HEK293 (cell line): Measurements from ENCODE around the gene WBP4.

Source experiments
- CTCF ChIA-PET: fragments of 350-600 bp; formaldehyde crosslinking; extraction: SDS; loops from one replicate; lab custom pipeline; 2021; ENCODE audit warnings: antibody characterized with exemption; lab: Yijun Ruan, JAX
- POLR2A ChIA-PET: fragments of 300-600 bp; formaldehyde crosslinking; extraction: SDS; loops from one replicate; lab custom pipeline; 2020; ENCODE audit warnings: antibody characterized with exemption, inconsistent platforms; lab: Yijun Ruan, JAX
- H3K27ac ChIP-seq: fragments of 200-500 bp; sonication (Bioruptor generic); 2 replicates; pipeline ENCODE4 v1.5.1; 2014; ENCODE audit warnings: low read depth, low read length, control low read depth, inconsistent platforms; ENCODE audit errors: extremely low read depth
- H3K36me3 ChIP-seq, 2 experiments: fragments of 200-500 bp in 1 of 2; sonication (Bioruptor generic) in 1 of 2; 1 replicate in 1 of 2; 2 replicates in 1 of 2; pipeline ENCODE4 v1.5.1; 2014 to 2017; ENCODE audit warnings: inconsistent platforms in 2 of 2, low read length in 2 of 2; ENCODE audit not compliant: control insufficient read depth in 2 of 2, insufficient read depth in 1 of 2
- H3K4me1 ChIP-seq: fragments of 200-500 bp; sonication (Bioruptor generic); 2 replicates; pipeline ENCODE4 v1.5.1; 2014; ENCODE audit warnings: mild to moderate bottlenecking, low read length, inconsistent platforms; ENCODE audit not compliant: control insufficient read depth, insufficient read depth
- H3K4me3 ChIP-seq: 2 replicates; pipeline ENCODE4 v1.5.1; 2011; ENCODE audit warnings: low read depth, mild to moderate bottlenecking, control low read depth, low read length, moderate library complexity
- H3K9me3 ChIP-seq: fragments of 200-500 bp; sonication (Bioruptor generic); 2 replicates; pipeline ENCODE4 v1.5.1; 2014; ENCODE audit warnings: low read depth, low read length, inconsistent platforms; ENCODE audit not compliant: control insufficient read depth, insufficient read depth
- ZBTB17 ChIP-seq: fragments of 450-650 bp; formaldehyde crosslinking; IDR thresholded peaks from 2 replicates; pipeline ENCODE4 v1.5.1; 2016; ENCODE audit warnings: missing biosample characterization, missing genetic modification characterization
- ZFP69B ChIP-seq: fragments of 450-650 bp; formaldehyde crosslinking; IDR thresholded peaks from 2 replicates; pipeline ENCODE4 v1.5.1; 2016; ENCODE audit warnings: missing biosample characterization, missing genetic modification characterization
- ZNF114 ChIP-seq: fragments of 450-650 bp; formaldehyde crosslinking; IDR thresholded peaks from 2 replicates; pipeline ENCODE4 v1.5.0; 2017; ENCODE audit warnings: missing biosample characterization, missing genetic modification characterization
- ZNF157 ChIP-seq: fragments of 450-650 bp; formaldehyde crosslinking; IDR thresholded peaks from 2 replicates; pipeline ENCODE4 v1.5.1; 2016; ENCODE audit warnings: missing biosample characterization, missing genetic modification characterization
- ZNF37A ChIP-seq: fragments of 450-650 bp; IDR thresholded peaks from 2 replicates; pipeline ENCODE4 v1.5.1; 2018; ENCODE audit warnings: missing biosample characterization, missing genetic modification characterization
- ZNF394 ChIP-seq: fragments of 450-650 bp; formaldehyde crosslinking; IDR thresholded peaks from 2 replicates; pipeline ENCODE4 v1.5.1; 2016; ENCODE audit warnings: missing biosample characterization, missing genetic modification characterization, mild to moderate bottlenecking, moderate library complexity, borderline replicate concordance
- ZNF561 ChIP-seq: fragments of 450-650 bp; IDR thresholded peaks from 2 replicates; pipeline ENCODE4 v1.5.1; 2018; ENCODE audit warnings: missing biosample characterization, missing genetic modification characterization, borderline replicate concordance
- ZNF600 ChIP-seq: fragments of 450-650 bp; formaldehyde crosslinking; IDR thresholded peaks from 2 replicates; pipeline ENCODE4 v1.5.1; 2016; ENCODE audit warnings: missing biosample characterization, missing genetic modification characterization
- ZNF610 ChIP-seq: fragments of 450-650 bp; formaldehyde crosslinking; IDR thresholded peaks from 2 replicates; pipeline ENCODE4 v1.5.1; 2016; ENCODE audit warnings: missing biosample characterization, missing genetic modification characterization, borderline replicate concordance
- ZNF654 ChIP-seq: fragments of 450-650 bp; formaldehyde crosslinking; IDR thresholded peaks from 2 replicates; pipeline ENCODE4 v1.5.1; 2016; ENCODE audit warnings: low read depth, missing biosample characterization, missing genetic modification characterization
- ZNF660 ChIP-seq: fragments of 450-650 bp; IDR thresholded peaks from 2 replicates; pipeline ENCODE4 v1.5.1; 2018; ENCODE audit warnings: missing biosample characterization, mild to moderate bottlenecking, missing genetic modification characterization
- ZSCAN30 ChIP-seq: fragments of 450-650 bp; IDR thresholded peaks from 2 replicates; pipeline ENCODE4 v1.5.1; 2018; ENCODE audit warnings: missing biosample characterization, mild to moderate bottlenecking, missing genetic modification characterization, moderate library complexity
- TF ChIP-seq, protein P1 (sequence below): fragments of 450-650 bp; formaldehyde crosslinking; IDR thresholded peaks from 2 replicates; pipeline ENCODE4; 2016; ENCODE audit warnings: missing biosample characterization, missing genetic modification characterization
- TF ChIP-seq, protein P2 (sequence below): fragments of 450-650 bp; formaldehyde crosslinking; IDR thresholded peaks from 2 replicates; pipeline ENCODE4 v1.5.1; 2016; ENCODE audit warnings: missing biosample characterization, missing genetic modification characterization
- TF ChIP-seq, protein P3 (sequence below): IDR thresholded peaks from 2 replicates; pipeline ENCODE4 v1.6.1; 2011; ENCODE audit warnings: mild to moderate bottlenecking, low read depth, low read length, borderline replicate concordance
- TF ChIP-seq, protein P4 (sequence below): fragments of 450-650 bp; IDR thresholded peaks from 2 replicates; pipeline ENCODE4 v1.5.1; 2018; ENCODE audit warnings: missing biosample characterization, mild to moderate bottlenecking, missing genetic modification characterization
- TF ChIP-seq, protein P5 (sequence below): fragments of 450-650 bp; formaldehyde crosslinking; IDR thresholded peaks from 2 replicates; pipeline ENCODE4 v1.5.1; 2017; ENCODE audit warnings: missing biosample characterization, missing genetic modification characterization
- TF ChIP-seq, protein P6 (sequence below): fragments of 450-650 bp; formaldehyde crosslinking; IDR thresholded peaks from 2 replicates; pipeline ENCODE4 v1.5.1; 2016; ENCODE audit warnings: missing biosample characterization, missing genetic modification characterization
- TF ChIP-seq, protein P7 (sequence below): fragments of 450-650 bp; formaldehyde crosslinking; IDR thresholded peaks from 2 replicates; pipeline ENCODE4 v1.5.1; 2016; ENCODE audit warnings: missing biosample characterization, missing genetic modification characterization

WBP4 gene

DNA sequence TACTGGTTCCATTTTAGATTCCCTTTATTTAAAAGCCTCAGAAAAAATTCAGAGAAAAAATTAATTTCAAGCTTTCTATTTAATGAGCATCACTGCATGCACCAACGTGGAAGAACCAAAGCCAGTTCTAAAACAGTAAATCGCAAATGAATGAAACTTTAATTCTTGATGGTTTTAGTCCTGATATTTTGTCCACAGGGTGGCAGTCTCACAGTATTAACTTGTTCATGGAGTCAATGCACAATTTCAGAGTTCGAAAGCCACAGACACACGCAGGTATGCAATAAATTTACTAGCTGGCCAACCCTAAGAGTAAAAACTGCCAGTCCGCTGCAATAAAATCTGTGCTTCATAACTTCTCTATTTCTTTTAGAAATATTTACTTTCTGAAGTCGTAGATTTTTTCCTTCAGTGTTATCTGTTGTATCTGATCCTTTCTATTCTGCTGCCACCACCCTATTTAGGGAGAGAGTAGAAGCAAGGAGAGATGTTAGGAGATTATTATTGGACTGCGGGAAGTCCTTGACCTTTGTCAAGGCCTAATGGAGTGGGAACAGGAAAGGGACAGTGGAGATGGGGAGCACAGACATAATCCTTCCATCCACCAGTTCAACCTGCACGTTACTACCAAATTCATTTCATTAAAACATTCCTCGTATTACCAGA, 7.0 kb upstream of the WBP4 start:
- POLR2A ChIA-PET: interaction anchor here (0.6 kb wide), 1 partner anchor 159 kb away, joined by 5 read pairs; no protein-coding TSS in a partner anchor
- H3K36me3 ChIP-seq: no peaks in the 10 kb centered on the region
- no peak overlapping the region for H3K4me3 ChIP-seq

DNA sequence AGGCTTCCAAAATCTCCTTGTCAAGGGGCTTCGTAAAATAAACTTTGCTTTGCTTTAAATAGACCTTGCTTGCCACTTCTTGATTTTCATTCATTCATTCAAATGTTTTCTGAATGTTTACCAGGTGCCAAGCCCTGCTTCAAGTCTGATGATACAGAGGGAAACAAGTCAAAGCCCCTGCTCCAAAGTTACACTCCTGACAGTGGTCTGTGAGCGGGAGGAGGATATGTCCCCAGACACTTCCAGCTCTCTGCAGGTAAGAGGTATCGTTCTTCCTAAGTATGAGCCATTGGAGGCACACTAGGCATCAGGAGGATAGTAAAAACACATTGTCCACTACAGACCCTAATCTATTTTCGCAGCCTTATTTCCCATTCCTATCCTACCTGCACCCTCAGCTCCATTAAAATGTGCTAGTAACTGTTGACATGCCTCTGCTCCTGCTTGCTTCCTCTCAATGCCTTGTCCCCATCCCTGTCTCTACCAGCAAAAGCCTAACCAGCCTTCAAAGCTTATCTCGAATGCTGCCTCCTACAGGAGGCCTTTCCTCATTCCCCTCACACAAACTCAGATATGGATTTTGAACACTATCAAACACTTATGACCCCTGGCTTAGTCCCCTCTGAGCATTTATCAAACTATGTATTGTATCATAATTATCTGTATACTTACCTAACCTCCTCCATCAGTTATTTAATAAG, 6.2 kb upstream of the WBP4 start:
- Histone ChIP-seq H3K36me3 (no peaks in the 10 kb centered on the region), H3K4me3 (no peak overlapping the region), H3K9me3 (no peaks in the 10 kb centered on the region), H3K4me1 (peaks cover 3% of the 10 kb centered on the region; the same call in 1 of the 2 replicates), H3K27ac (no peak overlapping the region)
- POLR2A ChIA-PET: interaction anchor here (0.6 kb wide), 1 partner anchor 160 kb away, joined by 5 read pairs; no protein-coding TSS in a partner anchor
- CTCF ChIA-PET: interaction anchor here (0.6 to 2.6 kb wide), 24 partner anchors 9 to 900 kb away, joined by 3 to 16 read pairs (median 4); partner anchors contain the start of gene ELF1
- peak; percentile 72 for TF ChIP-seq ZNF600 (tag by site-specific recombination)
- peak; percentile 31; the same call in 1 of the 2 replicates for TF ChIP-seq ZFP69B (tag by site-specific recombination)
- TF ChIP-seq, protein P1, sequence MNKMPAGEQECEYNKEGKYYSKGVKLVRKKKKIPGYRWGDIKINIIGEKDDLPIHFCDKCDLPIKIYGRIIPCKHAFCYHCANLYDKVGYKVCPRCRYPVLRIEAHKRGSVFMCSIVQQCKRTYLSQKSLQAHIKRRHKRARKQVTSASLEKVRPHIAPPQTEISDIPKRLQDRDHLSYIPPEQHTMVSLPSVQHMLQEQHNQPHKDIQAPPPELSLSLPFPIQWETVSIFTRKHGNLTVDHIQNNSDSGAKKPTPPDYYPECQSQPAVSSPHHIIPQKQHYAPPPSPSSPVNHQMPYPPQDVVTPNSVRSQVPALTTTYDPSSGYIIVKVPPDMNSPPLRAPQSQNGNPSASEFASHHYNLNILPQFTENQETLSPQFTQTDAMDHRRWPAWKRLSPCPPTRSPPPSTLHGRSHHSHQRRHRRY (tag by site-specific recombination): no peak
- TF ChIP-seq, protein P2, sequence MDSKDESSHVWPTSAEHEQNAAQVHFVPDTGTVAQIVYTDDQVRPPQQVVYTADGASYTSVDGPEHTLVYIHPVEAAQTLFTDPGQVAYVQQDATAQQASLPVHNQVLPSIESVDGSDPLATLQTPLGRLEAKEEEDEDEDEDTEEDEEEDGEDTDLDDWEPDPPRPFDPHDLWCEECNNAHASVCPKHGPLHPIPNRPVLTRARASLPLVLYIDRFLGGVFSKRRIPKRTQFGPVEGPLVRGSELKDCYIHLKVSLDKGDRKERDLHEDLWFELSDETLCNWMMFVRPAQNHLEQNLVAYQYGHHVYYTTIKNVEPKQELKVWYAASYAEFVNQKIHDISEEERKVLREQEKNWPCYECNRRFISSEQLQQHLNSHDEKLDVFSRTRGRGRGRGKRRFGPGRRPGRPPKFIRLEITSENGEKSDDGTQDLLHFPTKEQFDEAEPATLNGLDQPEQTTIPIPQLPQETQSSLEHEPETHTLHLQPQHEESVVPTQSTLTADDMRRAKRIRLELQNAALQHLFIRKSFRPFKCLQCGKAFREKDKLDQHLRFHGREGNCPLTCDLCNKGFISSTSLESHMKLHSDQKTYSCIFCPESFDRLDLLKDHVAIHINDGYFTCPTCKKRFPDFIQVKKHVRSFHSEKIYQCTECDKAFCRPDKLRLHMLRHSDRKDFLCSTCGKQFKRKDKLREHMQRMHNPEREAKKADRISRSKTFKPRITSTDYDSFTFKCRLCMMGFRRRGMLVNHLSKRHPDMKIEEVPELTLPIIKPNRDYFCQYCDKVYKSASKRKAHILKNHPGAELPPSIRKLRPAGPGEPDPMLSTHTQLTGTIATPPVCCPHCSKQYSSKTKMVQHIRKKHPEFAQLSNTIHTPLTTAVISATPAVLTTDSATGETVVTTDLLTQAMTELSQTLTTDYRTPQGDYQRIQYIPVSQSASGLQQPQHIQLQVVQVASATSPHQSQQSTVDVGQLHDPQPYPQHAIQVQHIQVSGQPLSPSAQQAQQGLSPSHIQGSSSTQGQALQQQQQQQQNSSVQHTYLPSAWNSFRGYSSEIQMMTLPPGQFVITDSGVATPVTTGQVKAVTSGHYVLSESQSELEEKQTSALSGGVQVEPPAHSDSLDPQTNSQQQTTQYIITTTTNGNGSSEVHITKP (tag by site-specific recombination): peak; percentile 36; the same call in 1 of the 2 replicates
- TF ChIP-seq ZBTB17 (tag by site-specific recombination): peak; percentile 68

More for the DNA sequence above, 7.0 kb upstream of the WBP4 start:
- H3K27ac ChIP-seq: no peak overlapping the region
- no peaks in the 10 kb centered on the region for H3K9me3 ChIP-seq
- CTCF ChIA-PET: interaction anchor here (0.6 to 2.6 kb wide), 26 partner anchors 10 to 1030 kb away, joined by 3 to 16 read pairs (median 4); no protein-coding TSS in a partner anchor
- peaks cover 3% of the 10 kb centered on the region; the same call in 1 of the 2 replicates for H3K4me1 ChIP-seq
- TF ChIP-seq ZNF660: peak; percentile 58; the same call in 1 of the 2 replicates
- TF ChIP-seq, protein P3, sequence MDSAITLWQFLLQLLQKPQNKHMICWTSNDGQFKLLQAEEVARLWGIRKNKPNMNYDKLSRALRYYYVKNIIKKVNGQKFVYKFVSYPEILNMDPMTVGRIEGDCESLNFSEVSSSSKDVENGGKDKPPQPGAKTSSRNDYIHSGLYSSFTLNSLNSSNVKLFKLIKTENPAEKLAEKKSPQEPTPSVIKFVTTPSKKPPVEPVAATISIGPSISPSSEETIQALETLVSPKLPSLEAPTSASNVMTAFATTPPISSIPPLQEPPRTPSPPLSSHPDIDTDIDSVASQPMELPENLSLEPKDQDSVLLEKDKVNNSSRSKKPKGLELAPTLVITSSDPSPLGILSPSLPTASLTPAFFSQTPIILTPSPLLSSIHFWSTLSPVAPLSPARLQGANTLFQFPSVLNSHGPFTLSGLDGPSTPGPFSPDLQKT: no peak
- TF ChIP-seq ZNF37A (tag by site-specific recombination): no peak
- TF ChIP-seq ZNF157 (tag by site-specific recombination): no peak
- TF ChIP-seq, protein P4, sequence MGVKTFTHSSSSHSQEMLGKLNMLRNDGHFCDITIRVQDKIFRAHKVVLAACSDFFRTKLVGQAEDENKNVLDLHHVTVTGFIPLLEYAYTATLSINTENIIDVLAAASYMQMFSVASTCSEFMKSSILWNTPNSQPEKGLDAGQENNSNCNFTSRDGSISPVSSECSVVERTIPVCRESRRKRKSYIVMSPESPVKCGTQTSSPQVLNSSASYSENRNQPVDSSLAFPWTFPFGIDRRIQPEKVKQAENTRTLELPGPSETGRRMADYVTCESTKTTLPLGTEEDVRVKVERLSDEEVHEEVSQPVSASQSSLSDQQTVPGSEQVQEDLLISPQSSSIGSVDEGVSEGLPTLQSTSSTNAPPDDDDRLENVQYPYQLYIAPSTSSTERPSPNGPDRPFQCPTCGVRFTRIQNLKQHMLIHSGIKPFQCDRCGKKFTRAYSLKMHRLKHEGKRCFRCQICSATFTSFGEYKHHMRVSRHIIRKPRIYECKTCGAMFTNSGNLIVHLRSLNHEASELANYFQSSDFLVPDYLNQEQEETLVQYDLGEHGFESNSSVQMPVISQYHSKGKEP: peak; percentile 68
- TF ChIP-seq, protein P5, sequence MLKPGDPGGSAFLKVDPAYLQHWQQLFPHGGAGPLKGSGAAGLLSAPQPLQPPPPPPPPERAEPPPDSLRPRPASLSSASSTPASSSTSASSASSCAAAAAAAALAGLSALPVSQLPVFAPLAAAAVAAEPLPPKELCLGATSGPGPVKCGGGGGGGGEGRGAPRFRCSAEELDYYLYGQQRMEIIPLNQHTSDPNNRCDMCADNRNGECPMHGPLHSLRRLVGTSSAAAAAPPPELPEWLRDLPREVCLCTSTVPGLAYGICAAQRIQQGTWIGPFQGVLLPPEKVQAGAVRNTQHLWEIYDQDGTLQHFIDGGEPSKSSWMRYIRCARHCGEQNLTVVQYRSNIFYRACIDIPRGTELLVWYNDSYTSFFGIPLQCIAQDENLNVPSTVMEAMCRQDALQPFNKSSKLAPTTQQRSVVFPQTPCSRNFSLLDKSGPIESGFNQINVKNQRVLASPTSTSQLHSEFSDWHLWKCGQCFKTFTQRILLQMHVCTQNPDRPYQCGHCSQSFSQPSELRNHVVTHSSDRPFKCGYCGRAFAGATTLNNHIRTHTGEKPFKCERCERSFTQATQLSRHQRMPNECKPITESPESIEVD (tag by site-specific recombination): peak; percentile 37; the same call in 1 of the 2 replicates
- TF ChIP-seq ZNF394 (tag by site-specific recombination): 0 out of 2 replicates have a peak, but pooled peaks have one; percentile 12
- TF ChIP-seq ZNF610: no peak
- TF ChIP-seq, protein P6, sequence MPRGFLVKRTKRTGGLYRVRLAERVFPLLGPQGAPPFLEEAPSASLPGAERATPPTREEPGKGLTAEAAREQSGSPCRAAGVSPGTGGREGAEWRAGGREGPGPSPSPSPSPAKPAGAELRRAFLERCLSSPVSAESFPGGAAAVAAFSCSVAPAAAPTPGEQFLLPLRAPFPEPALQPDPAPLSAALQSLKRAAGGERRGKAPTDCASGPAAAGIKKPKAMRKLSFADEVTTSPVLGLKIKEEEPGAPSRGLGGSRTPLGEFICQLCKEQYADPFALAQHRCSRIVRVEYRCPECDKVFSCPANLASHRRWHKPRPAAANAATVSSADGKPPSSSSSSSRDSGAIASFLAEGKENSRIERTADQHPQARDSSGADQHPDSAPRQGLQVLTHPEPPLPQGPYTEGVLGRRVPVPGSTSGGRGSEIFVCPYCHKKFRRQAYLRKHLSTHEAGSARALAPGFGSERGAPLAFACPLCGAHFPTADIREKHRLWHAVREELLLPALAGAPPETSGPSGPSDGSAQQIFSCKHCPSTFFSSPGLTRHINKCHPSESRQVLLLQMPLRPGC (tag by site-specific recombination): no peak
- TF ChIP-seq ZSCAN30 (tag by site-specific recombination): 0 out of 2 replicates have a peak, but pooled peaks have one; percentile 42
- no peak for TF ChIP-seq ZNF114 (tag by site-specific recombination)
- TF ChIP-seq, protein P7, sequence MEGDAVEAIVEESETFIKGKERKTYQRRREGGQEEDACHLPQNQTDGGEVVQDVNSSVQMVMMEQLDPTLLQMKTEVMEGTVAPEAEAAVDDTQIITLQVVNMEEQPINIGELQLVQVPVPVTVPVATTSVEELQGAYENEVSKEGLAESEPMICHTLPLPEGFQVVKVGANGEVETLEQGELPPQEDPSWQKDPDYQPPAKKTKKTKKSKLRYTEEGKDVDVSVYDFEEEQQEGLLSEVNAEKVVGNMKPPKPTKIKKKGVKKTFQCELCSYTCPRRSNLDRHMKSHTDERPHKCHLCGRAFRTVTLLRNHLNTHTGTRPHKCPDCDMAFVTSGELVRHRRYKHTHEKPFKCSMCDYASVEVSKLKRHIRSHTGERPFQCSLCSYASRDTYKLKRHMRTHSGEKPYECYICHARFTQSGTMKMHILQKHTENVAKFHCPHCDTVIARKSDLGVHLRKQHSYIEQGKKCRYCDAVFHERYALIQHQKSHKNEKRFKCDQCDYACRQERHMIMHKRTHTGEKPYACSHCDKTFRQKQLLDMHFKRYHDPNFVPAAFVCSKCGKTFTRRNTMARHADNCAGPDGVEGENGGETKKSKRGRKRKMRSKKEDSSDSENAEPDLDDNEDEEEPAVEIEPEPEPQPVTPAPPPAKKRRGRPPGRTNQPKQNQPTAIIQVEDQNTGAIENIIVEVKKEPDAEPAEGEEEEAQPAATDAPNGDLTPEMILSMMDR (tag by site-specific recombination): 0 out of 2 replicates have a peak, but pooled peaks have one; percentile 12
- peak; percentile 63 for TF ChIP-seq ZNF654 (tag by site-specific recombination)
- 0 out of 2 replicates have a peak, but pooled peaks have one; percentile 18 for TF ChIP-seq ZNF561 (tag by site-specific recombination)
